HUDEP-2 (cell line): ENCODE results near the gene NPAS3.

Experiments used
- DNase-seq, 76 experiments: peaks; one replicate each; lab custom pipeline; 2025; ENCODE audit not compliant: unreplicated experiment in 76 of 76; lab: John Stamatoyannopoulos, UW

Gene NPAS3

GRCh38 chr14:33758547-33758946, 819.9 kb downstream of the NPAS3 start:
- no peak for DNase-seq

GRCh38 chr14:33762161-33762851, 823.6 kb downstream of the NPAS3 start:
- DNase-seq = no peak

GRCh38 chr14:33764876-33765650, 826.4 kb downstream of the NPAS3 start:
- DNase-seq = no peak

- no peak for DNase-seq
Observed at GRCh38 chr14:33767586-33768457, 829.1 kb downstream of the NPAS3 start.

- no peak for DNase-seq
Observed at GRCh38 chr14:33768458-33768830, 829.8 kb downstream of the NPAS3 start.

- DNase-seq = no peak
Observed at GRCh38 chr14:33773205-33774030, 834.7 kb downstream of the NPAS3 start.

- DNase-seq = no peak
Observed at GRCh38 chr14:33774161-33774560, 835.5 kb downstream of the NPAS3 start.

- DNase-seq = no peak
Observed at GRCh38 chr14:33774723-33775470, 836.2 kb downstream of the NPAS3 start.

- no peak for DNase-seq
Observed at GRCh38 chr14:33776871-33777270, 838.2 kb downstream of the NPAS3 start.

GRCh38 chr14:33777681-33778080, 839.0 kb downstream of the NPAS3 start:
- no peak for DNase-seq

GRCh38 chr14:33780035-33780434, 841.4 kb downstream of the NPAS3 start:
- DNase-seq = no peak

GRCh38 chr14:33781236-33781635, 842.6 kb downstream of the NPAS3 start:
- DNase-seq = no peak

GRCh38 chr14:33782923-33783322, 844.2 kb downstream of the NPAS3 start:
- DNase-seq = no peak

GRCh38 chr14:33786091-33786825, 847.6 kb downstream of the NPAS3 start:
- no peak for DNase-seq

GRCh38 chr14:33788161-33788560, 849.5 kb downstream of the NPAS3 start:
- DNase-seq = no peak

GRCh38 chr14:33790996-33791395, 852.3 kb downstream of the NPAS3 start:
- DNase-seq = no peak

- no peak for DNase-seq
Observed at GRCh38 chr14:33792009-33792719, 853.5 kb downstream of the NPAS3 start.

- DNase-seq = peak in 56 of 76 experiments; percentile 0 to 73 (median 39)
Observed at GRCh38 chr14:33792720-33793368, 854.2 kb downstream of the NPAS3 start.
